Omental fat pad (tissue), 4 donors: ENCODE data around the gene KRT10. TPM values are rescaled to one million over a fixed set of nuclear protein-coding genes. Genes with fewer than 3 reads are reported as not detected.

ENCODE experiments used
- ATAC-seq: fragments of 150-250 bp; one replicate; pipeline ENCODE4 v1.9.1; 2016; ENCODE audit warnings: mild to moderate bottlenecking, moderate library complexity; ENCODE audit not compliant: low FRiP score
- DNase-seq: peaks from one replicate; pipeline ENCODE4 v3.0.0-alpha.2; 2019; ENCODE audit warnings: low spot score
- CTCF ChIP-seq, 3 donors: fragments of 450-650 bp; IDR thresholded peaks; one replicate each; pipeline ENCODE4 v1.5.1; 2016 to 2017; ENCODE audit warnings: antibody characterized with exemption in 3 of 3, mild to moderate bottlenecking in 3 of 3, moderate library complexity in 2 of 3
- total RNA-seq, 4 donors: library from RNA; depleted of rRNA; stranded (reverse); fragments of >200 nt; gene quantifications; one replicate each; pipeline ENCODE4 v1.1.0, GENCODE V29; 2016

Gene KRT10
- total RNA-seq, 4 donors from 2014 or later: 4.4 to 17.5 (median 10.8) TPM

GRCh38 chr17:40779181-40779909, 43.1 kb downstream of the KRT10 start:
- ATAC-seq: no peak
- no peak for DNase-seq
- no peak for TF ChIP-seq CTCF (IDR thresholded peaks at IDR 0.05)

GRCh38 chr17:40778461-40778860, 44.0 kb downstream of the KRT10 start:
- no peak for DNase-seq
- no peak for ATAC-seq
- no peak for TF ChIP-seq CTCF (IDR thresholded peaks at IDR 0.05)

DNA sequence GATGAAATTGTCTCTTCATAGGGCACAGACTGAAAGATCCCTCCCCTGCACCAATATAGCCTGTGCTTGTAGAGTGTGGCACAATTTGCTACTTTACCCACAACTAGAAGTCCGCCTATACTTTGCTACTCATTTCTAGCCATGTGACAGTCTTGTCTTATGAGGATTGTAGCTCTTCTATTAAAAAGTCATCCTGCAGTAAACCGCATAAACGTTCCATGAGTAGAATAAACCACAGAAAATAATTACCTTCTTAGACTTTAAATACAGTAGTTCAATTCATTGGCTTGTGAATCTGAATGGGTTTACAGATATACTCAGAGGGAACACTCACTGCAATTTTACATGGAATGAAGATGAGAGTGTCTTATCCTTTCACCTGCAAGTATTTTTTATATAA, 44.4 kb downstream of the KRT10 start:
- TF ChIP-seq CTCF (IDR thresholded peaks at IDR 0.05): no peak
- no peak for DNase-seq
- ATAC-seq: no peak

- ATAC-seq (no peak), DNase-seq (no peak)
- no peak for TF ChIP-seq CTCF (IDR thresholded peaks at IDR 0.05)
Observed at GRCh38 chr17:40777459-40777858, 45.0 kb downstream of the KRT10 start.

DNA sequence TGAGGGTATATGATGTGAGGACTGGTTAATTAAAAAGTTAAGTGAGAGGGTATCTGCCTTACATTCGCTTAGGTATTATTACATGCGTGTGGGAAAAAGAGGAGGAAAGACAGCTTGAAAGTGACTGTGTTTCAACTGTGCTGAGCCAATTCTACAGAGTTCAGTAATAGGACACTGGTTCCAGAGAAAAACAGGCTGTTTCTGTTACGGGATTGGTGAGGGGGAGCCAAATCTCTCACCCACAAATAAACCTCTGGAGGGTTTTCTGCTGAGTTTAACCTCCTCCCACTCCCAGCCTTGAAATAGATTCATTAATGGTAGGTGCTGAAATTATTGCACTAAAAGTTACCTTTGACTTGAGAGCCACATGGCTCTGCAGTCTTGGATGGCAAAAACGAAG, 46.5 kb downstream of the KRT10 start:
- no peak for ATAC-seq
- DNase-seq: no peak
- no peak for TF ChIP-seq CTCF (IDR thresholded peaks at IDR 0.05)

DNA sequence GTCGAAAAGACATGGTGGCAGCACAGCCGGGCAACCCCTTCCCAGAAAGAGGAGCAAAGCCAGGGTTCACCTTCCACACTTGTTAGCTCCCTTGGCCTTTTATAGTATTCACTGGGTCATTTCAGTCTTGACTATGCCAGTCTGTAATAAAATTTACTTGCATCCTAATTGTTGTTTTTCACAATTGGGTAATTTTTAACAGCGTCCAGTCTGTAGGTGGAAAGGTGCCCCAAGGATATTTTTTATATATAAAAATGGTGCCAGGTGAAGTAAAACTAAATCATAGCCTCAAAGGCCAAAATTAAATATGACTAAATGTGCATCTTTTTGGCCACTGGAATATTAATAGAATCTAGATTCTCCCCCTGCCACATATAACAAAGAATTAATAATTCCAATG, 50.3 kb downstream of the KRT10 start, which contains the start of gene KRT26:
TSS of gene KRT26 (minus strand) at position 101 of the 400 bp plus-strand sequence. CDS start at position 13, 88 bp downstream.
- no peak for ATAC-seq

More for the DNA sequence above, 50.3 kb downstream of the KRT10 start, which contains the start of gene KRT26:
- no peak for TF ChIP-seq CTCF (IDR thresholded peaks at IDR 0.05)
- no peak for DNase-seq

Other genes with a start within 250 kb of the KRT10 start
- gene SMARCE1, start 174.8 kb downstream of the KRT10 start, total RNA-seq: 10 to 100 TPM; 66.5 to 88.3 (median 76.0) TPM
- 10 to 100 TPM in 1 of 4 donors, 1 to 10 TPM in 2, not detected in 1; 2.0 to 11.5 (median 3.5) TPM for gene KRT222, start 157.4 kb downstream of the KRT10 start, total RNA-seq
- gene KRT24, start 118.9 kb downstream of the KRT10 start, total RNA-seq: not detected
- gene KRT25, start 67.3 kb downstream of the KRT10 start, total RNA-seq: not detected
- gene KRT26, start 50.4 kb downstream of the KRT10 start, total RNA-seq: not detected
- not detected for gene KRT27, start 40.1 kb downstream of the KRT10 start, total RNA-seq
- not detected for gene KRT28, start 22.7 kb downstream of the KRT10 start, total RNA-seq
- gene KRT12, start 44.6 kb upstream of the KRT10 start, total RNA-seq: not detected
- not detected for gene KRT20, start 62.6 kb upstream of the KRT10 start, total RNA-seq
- 1 to 10 TPM in 1 of 4 donors, not detected in 3; 4.3 TPM for gene KRT23, start 115.0 kb upstream of the KRT10 start, total RNA-seq
- not detected for gene KRT39, start 144.3 kb upstream of the KRT10 start, total RNA-seq
- not detected for gene KRT40, start 161.7 kb upstream of the KRT10 start, total RNA-seq
- not detected for gene KRTAP3-3, start 171.6 kb upstream of the KRT10 start, total RNA-seq
- not detected for gene KRTAP3-2, start 177.3 kb upstream of the KRT10 start, total RNA-seq
- gene KRTAP3-1, start 186.5 kb upstream of the KRT10 start, total RNA-seq: not detected
- gene KRTAP1-5, start 204.6 kb upstream of the KRT10 start, total RNA-seq: not detected
- gene KRTAP1-4, start 207.6 kb upstream of the KRT10 start, total RNA-seq: not detected
- gene KRTAP1-3, start 212.3 kb upstream of the KRT10 start, total RNA-seq: not detected
- gene KRTAP1-1, start 218.8 kb upstream of the KRT10 start, total RNA-seq: not detected
- gene KRTAP2-1, start 224.7 kb upstream of the KRT10 start, total RNA-seq: not detected
- not detected for gene KRTAP2-2, start 232.6 kb upstream of the KRT10 start, total RNA-seq
- not detected for gene KRTAP2-3, start 237.5 kb upstream of the KRT10 start, total RNA-seq
- not detected for gene KRTAP2-4, start 243.3 kb upstream of the KRT10 start, total RNA-seq